Measurements from ENCODE around the gene TRAPPC3L.

The TRAPPC3L gene

GRCh38 chr6:116461932-116462885 is 83.3 kb downstream of the TRAPPC3L start:
- DNase-seq = peak; percentile 35

GRCh38 chr6:116461331-116461931 is 84.1 kb downstream of the TRAPPC3L start, which contains the start of gene CALHM6:
TSS of gene CALHM6 (plus strand) at chr6:116461375. CDS start at chr6:116461930, 555 bp downstream.
- no peak for DNase-seq

- no peak for DNase-seq
These were observed 85.6 kb downstream of the TRAPPC3L start for GRCh38 chr6:116459927-116460326.

- no peak for DNase-seq
These were observed 87.2 kb downstream of the TRAPPC3L start for GRCh38 chr6:116458264-116458663.

- DNase-seq = no peak
These were observed 88.6 kb downstream of the TRAPPC3L start for GRCh38 chr6:116456927-116457326.

- DNase-seq = no peak
These were observed 89.4 kb downstream of the TRAPPC3L start for GRCh38 chr6:116456106-116456505.

- DNase-seq = no peak
These were observed 93.0 kb downstream of the TRAPPC3L start for GRCh38 chr6:116452531-116452930.

GRCh38 chr6:116451916-116452315 is 93.6 kb downstream of the TRAPPC3L start:
- DNase-seq = no peak

- DNase-seq = no peak
These were observed 94.4 kb downstream of the TRAPPC3L start for GRCh38 chr6:116450769-116451740.

GRCh38 chr6:116450185-116450710 is 95.2 kb downstream of the TRAPPC3L start:
- DNase-seq = no peak

- no peak for DNase-seq
These were observed 95.9 kb downstream of the TRAPPC3L start for GRCh38 chr6:116449565-116449964.

GRCh38 chr6:116447496-116448011 is 97.9 kb downstream of the TRAPPC3L start:
- no peak for DNase-seq

GRCh38 chr6:116447052-116447451 is 98.4 kb downstream of the TRAPPC3L start:
- no peak for DNase-seq

- no peak for DNase-seq
These were observed 99.1 kb downstream of the TRAPPC3L start for GRCh38 chr6:116446399-116446798.

- no peak for DNase-seq
These were observed 100.4 kb downstream of the TRAPPC3L start for GRCh38 chr6:116445102-116445501.

All from activated effector memory CD4-positive, alpha-beta T cell treated with Interleukin-2 at 50 U/mL for 16 hours (primary cell).